Dedifferentiated amniotic fluid mesenchymal stem cell (primary cell): ENCODE results near the gene PLXNA3.

Experiments
- DNase-seq: peaks from one replicate; pipeline ENCODE4 v3.0.0-alpha.2; 2016; ENCODE audit errors: extremely low spot score

The PLXNA3 gene

DNA sequence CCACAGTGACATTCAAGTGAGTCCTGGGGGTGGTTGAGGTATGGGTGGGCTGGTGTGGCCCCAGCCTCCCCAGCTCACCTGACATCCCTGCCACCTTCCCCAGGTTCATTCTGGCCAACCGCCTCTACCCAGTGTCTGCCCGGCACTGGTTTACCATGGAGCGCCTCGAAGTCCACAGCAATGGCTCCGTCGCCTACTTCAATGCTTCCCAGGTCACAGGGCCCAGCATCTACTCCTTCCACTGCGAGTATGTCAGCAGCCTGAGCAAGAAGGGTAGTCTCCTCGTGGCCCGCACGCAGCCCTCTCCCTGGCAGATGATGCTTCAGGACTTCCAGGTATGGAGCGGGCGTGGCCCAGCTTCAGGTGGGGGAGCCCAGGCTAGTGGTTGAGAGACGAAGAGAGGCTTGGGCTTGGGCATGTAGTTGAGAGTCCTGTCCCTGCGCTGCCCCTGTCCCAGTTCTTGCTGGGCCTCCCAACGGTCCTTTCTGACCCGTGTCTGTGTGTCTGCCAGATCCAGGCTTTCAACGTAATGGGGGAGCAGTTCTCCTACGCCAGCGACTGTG is 22.8 kb upstream of the PLXNA3 start:
- DNase-seq: no peak

DNA sequence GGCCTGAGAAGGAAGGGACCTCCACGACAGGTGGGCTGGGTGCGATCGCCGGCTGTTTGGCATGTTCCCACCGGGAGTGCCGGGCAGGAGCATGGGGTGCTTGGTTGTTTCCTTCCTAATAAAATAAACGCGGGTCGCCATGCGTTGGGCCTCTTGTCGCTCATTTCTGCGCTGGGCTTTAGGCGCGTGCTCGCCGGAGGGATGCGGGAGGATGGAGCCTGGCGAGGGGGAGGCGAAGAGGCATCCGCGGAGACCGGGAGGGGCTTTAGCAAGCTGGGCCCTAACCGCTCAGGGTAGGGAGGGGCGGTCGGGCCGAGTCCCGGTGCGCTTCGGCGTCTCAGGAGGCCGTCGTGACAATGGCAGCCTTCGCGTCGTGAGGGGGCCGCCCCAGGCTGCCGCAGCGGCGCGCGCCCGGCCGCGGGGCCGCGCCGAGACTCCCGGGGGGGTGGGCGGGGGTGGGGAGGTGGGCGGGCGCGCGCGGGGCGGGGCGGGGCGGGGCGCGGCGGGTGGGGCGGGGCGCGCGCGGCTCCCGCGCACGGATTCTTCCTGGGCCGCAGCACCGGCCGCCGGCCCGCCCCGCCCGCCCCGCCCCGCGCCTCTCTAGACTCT is 21.6 kb upstream of the PLXNA3 start:
- DNase-seq: no peak

DNA sequence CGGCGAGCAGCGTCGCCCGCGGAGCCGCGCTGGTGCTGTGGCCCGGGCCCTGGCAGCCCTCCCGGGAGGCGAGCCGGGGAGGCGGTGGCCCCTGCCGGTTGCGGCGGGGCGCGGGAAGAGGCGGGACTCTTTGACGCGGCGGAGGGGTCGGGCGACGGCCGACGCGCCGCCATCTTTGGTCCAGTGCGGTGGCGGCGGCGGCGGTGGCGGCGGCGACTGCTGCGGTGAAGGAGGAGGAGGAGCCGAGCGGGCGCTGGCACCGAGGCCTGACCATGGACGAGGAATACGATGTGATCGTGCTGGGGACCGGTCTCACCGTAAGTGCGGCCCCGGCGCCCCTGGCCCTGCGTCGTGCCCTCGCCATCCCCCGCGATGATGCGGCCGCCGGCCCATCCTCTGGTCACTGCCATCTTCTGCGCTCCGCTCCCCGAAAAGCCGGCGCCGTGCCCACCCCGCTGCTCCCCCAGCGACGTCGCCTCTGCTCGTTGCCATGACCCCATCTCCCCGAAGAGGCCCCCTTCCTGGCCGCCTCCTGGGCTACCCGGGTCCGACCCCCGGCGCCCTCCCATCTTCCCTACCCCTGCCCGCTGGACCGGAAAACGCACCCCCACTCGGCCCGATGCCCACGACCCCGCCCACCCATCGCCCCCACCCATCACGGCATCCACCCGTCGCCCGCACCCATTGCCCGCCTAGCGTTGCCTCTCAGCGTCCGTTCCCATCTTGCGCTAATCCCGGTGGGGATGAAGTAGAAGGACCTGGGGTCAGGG is 20.9 kb upstream of the PLXNA3 start, which contains the start of gene GDI1:
Gene GDI1, plus strand, starts transcription at position 172 of the 770 bp plus-strand sequence. Its CDS starts 101 bp downstream, at position 273.
- DNase-seq: no peak

DNA sequence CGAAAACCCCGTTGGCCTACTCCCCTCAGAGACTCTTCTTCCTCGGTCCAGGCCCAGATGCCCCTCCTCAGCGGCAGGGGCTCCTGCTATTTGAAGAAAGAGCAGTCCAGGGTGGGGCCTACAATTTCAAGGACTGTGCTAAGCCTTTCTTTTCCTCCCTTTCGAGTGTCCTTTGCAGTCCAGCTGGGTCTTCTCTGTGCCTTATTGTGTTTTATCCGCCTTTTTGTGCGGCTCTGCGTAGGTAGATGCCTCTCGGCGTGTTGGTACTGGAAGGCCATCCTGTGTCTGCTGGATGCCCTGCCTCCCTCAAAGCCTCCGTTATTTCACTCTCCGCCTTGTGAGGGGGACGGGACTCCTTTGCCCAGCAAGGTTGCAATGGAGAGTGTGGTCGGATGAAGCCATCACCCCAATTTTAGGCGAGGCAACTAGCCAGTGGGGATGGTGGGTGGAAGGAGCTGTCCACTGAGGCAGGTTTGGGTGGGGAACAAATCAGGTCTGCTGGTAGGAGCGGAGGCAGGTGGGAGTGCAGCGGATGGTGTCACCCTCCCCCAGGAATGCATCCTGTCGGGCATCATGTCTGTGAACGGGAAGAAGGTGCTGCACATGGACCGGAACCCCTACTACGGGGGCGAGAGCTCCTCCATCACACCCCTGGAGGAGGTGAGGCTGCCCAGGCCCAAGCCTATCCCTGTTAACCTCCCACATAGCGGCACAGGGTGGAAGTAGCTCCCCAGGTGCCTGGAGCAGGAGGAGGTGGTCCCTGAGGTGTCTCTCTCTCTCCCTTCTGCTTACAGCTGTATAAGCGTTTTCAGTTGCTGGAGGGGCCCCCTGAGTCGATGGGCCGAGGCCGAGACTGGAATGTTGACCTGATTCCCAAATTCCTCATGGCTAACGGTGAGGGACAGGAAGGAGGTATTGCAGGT is 19.8 kb upstream of the PLXNA3 start:
- no peak for DNase-seq

DNA sequence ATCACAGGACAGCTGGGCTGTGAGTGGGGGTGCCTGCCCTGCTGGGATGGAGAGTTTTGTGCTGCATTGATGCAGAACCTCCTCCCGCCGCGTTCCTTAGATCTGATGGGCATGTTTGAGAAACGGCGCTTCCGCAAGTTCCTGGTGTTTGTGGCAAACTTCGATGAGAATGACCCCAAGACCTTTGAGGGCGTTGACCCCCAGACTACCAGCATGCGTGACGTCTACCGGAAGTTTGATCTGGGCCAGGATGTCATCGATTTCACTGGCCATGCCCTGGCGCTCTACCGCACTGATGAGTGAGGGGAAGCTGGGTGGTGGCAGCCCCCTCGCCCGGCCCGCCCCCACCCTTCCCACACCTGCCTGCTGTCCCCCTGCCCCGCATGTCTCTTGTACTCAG is 18.2 kb upstream of the PLXNA3 start:
- no peak for DNase-seq

DNA sequence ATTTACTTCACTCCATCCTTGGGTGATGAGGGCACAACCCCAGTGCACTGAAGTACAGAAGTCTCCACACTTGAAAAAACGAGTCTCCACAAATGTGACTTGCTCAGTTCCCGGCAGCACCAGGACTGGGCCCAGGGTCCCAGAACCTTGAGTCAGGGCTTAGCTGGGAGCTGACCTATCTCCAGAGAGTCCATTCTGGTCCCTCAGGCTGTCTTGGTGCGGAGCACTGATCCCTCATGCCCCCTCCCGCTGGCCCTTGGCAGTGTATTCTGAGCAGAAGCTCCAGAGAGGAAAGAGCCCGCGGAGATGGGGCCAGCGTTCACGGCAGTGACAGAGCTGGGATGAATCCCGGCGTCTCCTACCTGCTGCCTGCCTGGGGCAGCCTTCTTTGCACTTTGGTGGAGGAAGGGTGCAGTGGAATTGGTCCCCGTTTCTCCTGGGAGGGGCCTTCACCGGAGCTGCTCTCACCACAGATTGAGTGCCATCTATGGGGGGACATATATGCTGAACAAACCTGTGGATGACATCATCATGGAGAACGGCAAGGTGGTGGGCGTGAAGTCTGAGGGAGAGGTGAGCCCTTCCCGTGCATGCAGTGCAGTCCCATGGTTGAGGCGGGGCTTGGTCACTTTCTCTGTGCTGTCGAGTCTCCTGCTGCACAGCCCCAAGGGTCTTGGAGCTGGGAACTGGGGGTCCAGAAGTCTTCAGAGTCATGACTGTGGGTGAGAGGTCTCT is 17.3 kb upstream of the PLXNA3 start:
- no peak for DNase-seq

DNA sequence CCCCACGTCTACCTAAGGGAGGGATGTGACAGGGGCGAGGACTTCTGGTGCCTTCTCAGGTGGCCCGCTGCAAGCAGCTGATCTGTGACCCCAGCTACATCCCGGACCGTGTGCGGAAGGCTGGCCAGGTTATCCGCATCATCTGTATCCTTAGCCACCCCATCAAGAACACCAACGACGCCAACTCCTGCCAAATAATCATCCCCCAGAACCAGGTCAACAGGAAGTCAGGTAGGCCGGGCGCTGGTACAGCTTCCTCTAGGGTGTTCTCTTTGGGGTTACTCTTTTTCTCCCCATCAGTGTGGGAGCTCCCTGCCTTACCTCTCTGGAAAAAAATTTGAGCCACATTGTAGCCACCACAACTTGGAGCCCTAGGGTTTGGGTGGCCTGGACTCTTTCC is 16.5 kb upstream of the PLXNA3 start:
- DNase-seq: no peak

DNA sequence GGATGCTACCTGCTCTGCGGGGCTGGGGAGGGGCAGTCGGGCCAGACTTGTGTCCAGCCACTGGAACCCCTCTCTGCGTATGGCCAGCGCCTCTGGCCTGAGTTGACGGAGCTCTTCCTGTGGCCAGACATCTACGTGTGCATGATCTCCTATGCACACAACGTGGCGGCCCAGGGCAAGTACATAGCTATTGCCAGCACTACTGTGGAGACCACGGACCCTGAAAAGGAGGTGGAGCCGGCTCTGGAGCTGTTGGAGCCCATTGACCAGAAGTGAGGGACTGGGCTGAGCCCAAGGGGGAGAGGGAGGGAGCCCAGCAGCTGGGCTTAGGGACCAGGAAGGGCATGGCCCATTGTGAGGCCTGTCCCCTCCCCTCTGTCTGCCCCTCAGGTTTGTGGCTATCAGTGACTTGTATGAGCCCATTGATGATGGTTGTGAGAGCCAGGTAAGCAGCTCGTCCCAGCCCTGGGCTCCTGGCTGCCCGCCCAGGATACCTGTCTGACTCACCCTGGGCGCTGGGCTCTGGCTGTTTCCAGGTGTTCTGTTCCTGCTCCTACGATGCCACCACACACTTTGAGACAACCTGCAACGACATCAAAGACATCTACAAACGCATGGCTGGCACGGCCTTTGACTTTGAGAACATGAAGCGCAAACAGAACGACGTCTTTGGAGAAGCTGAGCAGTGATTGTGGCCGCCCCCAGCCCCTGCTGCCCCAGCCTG is 15.9 kb upstream of the PLXNA3 start:
- DNase-seq: no peak

DNA sequence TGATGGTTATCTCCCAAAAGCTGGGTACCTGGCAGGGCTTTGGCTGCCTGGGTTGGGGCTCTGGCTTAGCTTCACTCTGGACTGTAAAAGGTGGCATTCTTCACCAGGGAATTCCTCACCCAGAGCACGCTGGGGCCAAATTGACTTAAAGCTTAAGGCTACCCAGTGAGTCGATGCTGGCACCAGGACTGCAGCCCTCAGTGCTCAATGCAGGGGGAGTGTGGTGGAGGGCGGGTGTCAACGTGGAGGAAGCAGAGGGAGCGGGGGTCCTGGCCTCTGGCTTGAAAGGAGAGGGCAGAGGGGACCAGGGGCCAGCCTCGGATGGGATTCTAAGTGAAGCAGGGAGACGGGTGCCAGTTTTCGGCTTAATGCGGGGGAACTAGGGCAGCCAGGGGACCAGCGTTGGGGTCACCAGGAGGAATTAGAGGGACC is 14.6 kb upstream of the PLXNA3 start:
- no peak for DNase-seq

DNA sequence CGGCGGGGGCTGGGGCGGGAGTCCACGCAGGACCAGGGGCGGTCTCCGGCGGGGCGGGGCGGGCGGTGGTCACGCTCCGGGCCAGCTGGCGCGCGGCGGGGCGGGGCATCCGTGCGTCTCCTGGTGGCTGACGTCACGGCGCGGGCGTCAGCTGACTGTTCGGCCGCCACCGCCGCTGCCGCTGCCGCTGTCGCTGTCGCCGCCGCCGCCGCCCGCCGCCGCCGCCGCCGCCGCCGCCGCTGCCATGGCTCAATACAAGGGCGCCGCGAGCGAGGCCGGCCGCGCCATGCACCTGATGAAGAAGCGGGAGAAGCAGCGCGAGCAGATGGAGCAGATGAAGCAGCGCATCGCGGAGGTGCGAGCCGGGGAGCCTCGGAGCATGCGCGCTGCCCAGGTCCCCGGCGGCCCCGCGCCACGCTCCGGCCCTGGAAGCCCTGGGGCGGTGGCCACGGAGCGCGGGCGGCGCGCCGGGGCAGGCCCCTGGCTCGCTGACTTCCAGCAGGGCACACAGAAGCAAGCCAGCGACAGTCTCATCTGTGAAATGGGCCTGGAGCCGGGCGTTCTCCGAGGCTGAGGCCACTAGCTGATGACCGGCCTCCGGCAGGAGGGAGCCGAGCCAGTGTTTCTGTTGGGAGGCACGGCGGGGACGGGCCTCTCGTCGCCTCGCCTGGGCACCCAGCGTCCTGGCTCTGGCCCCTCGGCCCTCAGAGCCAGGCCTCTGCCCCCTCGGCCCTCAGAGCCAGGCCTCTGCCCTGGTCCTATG is 13.9 kb upstream of the PLXNA3 start, which contains the start of gene FAM50A:
Gene FAM50A, plus strand, starts transcription at position 150 of the 763 bp plus-strand sequence. Its CDS starts 95 bp downstream, at position 245.
- DNase-seq: peak; percentile 30

DNA sequence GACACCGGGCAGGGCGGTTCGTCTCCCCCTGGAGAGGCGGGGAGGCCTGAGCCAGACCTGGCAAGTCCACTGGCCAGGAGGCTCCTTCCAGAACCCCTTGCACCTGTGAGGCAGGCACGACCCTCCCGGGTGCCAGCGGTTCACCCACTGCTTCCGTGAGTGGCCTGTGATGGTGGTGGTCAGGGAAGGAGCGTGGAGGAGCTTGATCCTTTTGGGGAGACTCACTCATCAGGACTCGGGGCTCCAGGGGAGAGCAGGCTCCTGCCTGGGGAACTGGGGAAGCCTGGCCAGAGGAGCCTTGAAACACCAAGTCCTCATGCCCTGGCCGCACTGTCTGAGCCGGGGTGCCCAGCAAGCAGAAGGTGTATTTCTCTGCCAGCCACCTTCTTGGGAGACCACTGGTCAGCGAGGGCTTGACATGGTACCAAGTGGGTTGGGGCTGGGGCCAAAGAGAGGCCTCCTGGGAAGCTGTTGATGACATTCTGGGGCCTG is 13.3 kb upstream of the PLXNA3 start:
- DNase-seq: no peak

DNA sequence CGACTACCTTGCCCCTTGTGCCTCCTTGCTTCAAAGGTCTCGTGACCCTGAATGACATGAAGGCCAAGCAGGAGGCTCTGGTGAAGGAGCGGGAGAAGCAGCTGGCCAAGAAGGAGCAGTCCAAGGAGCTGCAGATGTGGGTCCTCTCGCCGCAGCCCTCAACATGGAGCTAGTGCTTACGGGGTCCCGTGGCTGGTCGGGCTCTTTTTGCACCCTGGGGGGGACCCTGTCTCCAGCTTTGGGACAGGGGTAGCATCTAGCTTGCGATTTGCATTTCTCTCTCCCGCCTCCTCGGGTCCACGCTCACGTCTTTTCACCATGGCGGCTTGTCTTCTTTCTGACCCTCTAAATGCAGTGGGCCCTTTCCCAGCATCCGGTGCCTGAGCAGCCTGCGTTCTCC is 12.3 kb upstream of the PLXNA3 start:
- DNase-seq: no peak

DNA sequence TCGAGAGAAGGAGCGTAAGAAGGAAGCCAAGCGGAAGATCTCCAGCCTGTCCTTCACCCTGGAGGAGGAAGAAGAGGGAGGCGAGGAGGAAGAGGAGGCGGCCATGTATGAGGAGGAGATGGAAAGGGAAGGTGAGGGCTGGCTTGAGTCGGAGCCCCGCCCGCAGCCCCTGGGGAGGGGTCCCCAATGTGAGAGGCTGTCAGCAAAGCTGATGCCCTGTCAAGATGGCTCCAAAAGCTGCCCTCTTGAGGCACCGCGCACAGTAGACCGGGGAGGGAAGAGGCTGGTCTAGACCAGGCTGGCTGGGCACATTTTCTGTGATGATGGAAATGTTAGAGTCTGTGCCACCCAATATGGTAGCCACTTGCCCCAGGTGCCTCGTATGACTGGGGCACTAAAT is 11.7 kb upstream of the PLXNA3 start:
- DNase-seq: no peak

DNA sequence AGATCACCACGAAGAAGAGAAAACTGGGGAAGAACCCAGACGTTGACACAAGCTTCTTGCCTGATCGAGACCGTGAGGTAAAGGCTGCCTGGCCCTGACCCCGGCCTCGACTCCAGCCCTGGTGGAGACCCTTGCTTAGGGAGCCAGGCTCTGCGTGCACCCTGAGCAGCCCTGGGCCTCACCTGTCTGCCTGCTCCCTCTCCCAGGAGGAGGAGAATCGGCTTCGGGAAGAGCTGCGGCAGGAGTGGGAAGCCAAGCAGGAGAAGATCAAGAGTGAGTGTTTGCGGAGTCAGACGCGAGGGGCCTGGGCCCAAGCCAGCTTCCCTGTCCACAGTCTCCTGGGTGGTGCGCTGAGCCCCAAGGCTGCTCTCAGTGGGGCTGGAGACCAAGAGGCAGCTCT is 9.6 kb upstream of the PLXNA3 start:
- no peak for DNase-seq

DNA sequence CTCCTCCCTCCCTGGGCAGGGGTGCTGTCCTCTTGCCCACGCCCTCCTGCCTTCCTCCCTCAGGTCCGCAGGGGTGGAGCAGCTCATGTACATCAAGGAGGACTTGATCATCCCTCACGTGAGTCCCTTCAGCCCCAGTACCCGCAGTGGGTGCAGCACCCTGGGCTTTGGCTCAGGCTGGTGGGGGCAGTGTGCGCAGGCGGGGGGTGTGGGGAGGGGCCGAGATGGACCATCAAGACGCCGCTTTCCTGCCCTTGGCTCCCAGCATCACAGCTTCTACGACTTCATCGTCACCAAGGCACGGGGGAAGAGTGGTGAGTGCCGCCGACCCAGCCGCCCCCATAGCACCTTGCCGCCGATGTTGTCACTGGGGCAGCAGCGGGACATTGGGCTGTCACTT is 8.5 kb upstream of the PLXNA3 start:
- no peak for DNase-seq

DNA sequence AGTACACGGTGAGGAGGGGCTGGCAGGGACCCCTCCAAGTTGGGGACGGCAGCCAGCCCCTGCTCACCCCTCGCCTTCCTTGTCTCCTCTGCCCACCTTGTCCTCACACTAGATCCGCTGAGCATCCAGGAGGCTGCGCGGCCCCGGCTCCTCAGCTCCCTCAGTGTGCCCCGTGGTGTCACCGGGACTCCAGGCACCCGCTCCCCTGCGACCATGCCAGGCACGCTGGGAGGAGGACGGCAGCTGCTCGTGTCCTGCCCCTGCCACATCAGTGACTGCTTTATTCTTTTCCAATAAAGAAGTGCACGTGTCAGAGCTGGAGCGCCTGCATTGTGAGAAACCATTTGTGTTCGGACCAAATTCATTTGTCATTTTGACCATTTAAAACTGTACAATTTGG is 7.8 kb upstream of the PLXNA3 start:
- no peak for DNase-seq

DNA sequence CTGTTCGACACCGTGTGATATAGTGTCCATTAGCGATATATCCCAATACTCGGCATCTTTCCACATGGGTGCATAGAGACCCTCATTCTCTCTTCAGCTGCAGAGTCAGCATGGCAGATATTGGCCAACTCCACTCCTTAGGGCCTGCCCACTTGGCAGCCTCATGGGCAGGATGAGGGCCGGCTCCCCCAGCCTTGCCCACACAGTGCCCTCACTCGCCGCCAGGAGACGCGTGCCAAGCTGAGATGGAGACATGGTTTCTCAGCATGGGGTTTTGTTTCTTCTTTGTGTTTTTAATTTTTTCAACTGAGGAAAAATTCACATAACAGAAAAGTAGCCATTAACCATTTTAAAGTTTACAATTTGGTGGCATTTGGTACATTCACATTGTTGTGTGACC is 5.3 kb upstream of the PLXNA3 start:
- DNase-seq: no peak

DNA sequence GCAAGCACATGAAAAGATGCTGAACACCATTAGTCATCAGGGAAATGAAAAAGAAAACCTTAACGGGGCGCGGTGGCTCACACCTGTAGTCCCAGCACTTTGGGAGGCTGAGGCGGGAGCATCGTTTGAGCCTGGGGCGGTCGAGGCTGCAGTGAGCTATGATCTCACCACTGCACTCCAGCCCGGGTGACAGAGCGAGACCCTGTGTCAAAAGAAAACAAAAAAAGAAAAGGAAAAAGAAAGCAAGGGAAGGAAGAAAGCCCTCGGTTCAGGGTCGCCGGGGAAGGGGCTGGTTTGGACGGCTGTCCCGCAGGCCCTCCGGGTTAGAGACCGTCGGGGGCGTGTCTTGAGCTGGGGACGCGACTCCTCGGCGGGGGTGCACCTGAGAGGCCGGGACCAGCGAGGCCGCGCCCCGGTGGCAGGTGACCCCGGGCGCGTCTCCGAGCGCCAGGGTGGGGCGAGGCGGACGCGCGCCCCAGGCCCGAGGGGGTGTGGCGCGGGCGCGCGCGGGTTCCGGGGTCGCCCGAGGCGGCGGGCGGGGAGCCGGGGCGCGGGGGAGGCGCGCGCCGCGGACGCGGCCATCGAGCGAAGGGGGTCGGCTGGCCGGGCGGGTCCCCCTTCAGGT is 478 bp upstream of the PLXNA3 start:
- DNase-seq: no peak
